Vagina (tissue), 2 donors: ENCODE data around the gene MMEL1. TPM values are rescaled to one million over a fixed set of nuclear protein-coding genes. Genes with fewer than 3 reads are reported as not detected.
A peak's percentile ranks its signal among the peaks of the same experiment; 100 is the strongest.

Source experiments
- DNase-seq, 2 donors: peaks; one replicate each; pipeline ENCODE4 v3.0.0-alpha.2; 2017; ENCODE audit errors: extremely low spot score in 2 of 2
- H3K27ac ChIP-seq: fragments of 200-600 bp; sonication (generic); one replicate; pipeline ENCODE4 v1.5.1; 2019
- H3K27me3 ChIP-seq: fragments of 200-600 bp; sonication (generic); one replicate; pipeline ENCODE4 v1.5.1; 2019
- H3K36me3 ChIP-seq, 2 donors: fragments of 200-600 bp; sonication (generic); one replicate each; pipeline ENCODE4 v1.5.1; 2017 to 2019
- H3K4me1 ChIP-seq: fragments of 200-600 bp; sonication (generic); one replicate; pipeline ENCODE4 v1.5.1; 2019
- H3K4me3 ChIP-seq, 2 donors: fragments of 200-600 bp; sonication (generic); 1 replicate in 1 of 2; 2 replicates in 1 of 2; pipeline ENCODE4 v1.5.1; 2016 to 2019
- H3K9me3 ChIP-seq: fragments of 200-600 bp; sonication (generic); one replicate; pipeline ENCODE4 v1.5.1; 2019
- CTCF ChIP-seq, 3 experiments: fragments of 450-650 bp in 2 of 3; fragments of 200-600 bp in 1 of 3; sonication (generic) in 1 of 3; IDR thresholded peaks; one replicate each; pipeline ENCODE4 v1.5.1; 2017 to 2019; ENCODE audit warnings: antibody characterized with exemption in 3 of 3, mild to moderate bottlenecking in 2 of 3, moderate library complexity in 2 of 3
- POLR2A ChIP-seq, 2 donors: fragments of 450-650 bp; IDR thresholded peaks; one replicate each; pipeline ENCODE4 v1.6.1; 2017; ENCODE audit warnings: antibody characterized with exemption in 2 of 2, mild to moderate bottlenecking in 2 of 2, moderate library complexity in 2 of 2
- POLR2AphosphoS5 ChIP-seq, 2 donors: sonication (generic); formaldehyde crosslinking; IDR thresholded peaks; one replicate each; pipeline ENCODE4 v1.9.0; 2017; ENCODE audit warnings: antibody characterized with exemption in 2 of 2, mild to moderate bottlenecking in 2 of 2, low read depth in 1 of 2; ENCODE audit not compliant: insufficient read depth in 1 of 2
- intact Hi-C: fragments of 100-400 bp; cut with DNase I; formaldehyde crosslinking; loops from one replicate; pipeline ENCODE4 v1.15.1; 2023
- total RNA-seq: library from RNA; depleted of rRNA; stranded (reverse); fragments of >200 nt; gene quantifications from one replicate; pipeline ENCODE4 v1.2.3, GENCODE V29; 2016

The MMEL1 gene
- total RNA-seq, 1 donor from 2014 or later: 4.4 TPM

DNA sequence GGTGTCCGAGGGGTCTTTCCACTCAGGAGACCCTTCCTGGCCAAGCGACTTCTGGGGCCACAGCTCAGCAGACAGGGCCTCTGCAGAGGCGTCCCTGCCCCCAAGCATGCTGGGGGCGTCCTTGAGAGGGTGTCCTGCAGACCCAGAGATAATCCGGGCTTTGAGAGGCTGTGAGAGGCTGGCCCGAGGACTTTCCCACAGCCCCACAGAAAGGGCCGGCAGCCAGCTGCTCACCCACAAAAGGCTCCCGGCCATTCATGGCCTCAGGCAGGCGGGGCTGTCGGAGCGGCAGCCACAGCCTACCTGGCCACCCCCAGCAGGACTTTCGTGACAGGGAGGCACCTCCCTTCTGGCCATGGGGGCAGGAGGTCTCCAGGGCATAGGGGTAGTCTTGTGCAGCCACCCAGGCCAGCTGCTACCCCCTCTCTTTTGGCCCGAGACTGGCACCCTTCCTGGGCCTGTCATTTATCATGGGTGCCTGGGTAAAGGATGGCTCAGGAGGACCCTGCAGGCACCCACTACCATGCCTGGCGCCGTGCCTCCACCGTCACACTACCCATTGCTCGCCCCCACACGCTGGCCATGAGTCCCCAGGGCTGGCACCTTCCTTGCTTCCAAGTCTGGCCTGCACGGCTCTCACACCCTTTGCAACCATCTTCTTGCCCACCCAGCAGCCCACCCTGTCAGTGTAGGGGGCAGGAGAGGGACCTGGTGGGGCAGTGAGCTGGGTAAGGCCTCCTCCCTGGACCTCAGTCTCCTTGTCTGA, 87.8 kb downstream of the MMEL1 start:
- no peak for DNase-seq
- Histone ChIP-seq H3K27me3 (no peaks in the 10 kb centered on the region), H3K4me3 (no peak overlapping the region), H3K36me3 (no peaks in the 10 kb centered on the region), H3K27ac (peak overlapping the region; percentile 92), H3K4me1 (peaks cover 69% of the 10 kb centered on the region), H3K9me3 (no peaks in the 10 kb centered on the region)
- intact Hi-C loops: loop anchor here (5.0 to 10.0 kb wide), 2 partner anchors 42 to 350 kb away; partner anchors contain the start of genes FAAP20 and PRXL2B
- no peak for TF ChIP-seq POLR2AphosphoS5 (IDR thresholded peaks at IDR 0.05; ENCODE audit: insufficient read depth in 1 of 2, low read depth in 1 of 2)
- no peak for TF ChIP-seq POLR2A (IDR thresholded peaks at IDR 0.05)
- TF ChIP-seq CTCF (IDR thresholded peaks at IDR 0.05): no peak

- TF ChIP-seq CTCF (IDR thresholded peaks at IDR 0.05) (no peak), POLR2A (IDR thresholded peaks at IDR 0.05) (no peak), POLR2AphosphoS5 (IDR thresholded peaks at IDR 0.05; ENCODE audit: insufficient read depth in 1 of 2, low read depth in 1 of 2) (no peak)
- intact Hi-C loops: loop anchor here (10.0 kb wide), 1 partner anchor 349 kb away; the partner anchor contains the start of gene FAAP20
- H3K27ac ChIP-seq: peak overlapping the region; percentile 92
- H3K4me1 ChIP-seq: peaks cover 64% of the 10 kb centered on the region
- H3K27me3 ChIP-seq: no peaks in the 10 kb centered on the region
- no peaks in the 10 kb centered on the region for H3K36me3 ChIP-seq
- DNase-seq: no peak
- H3K4me3 ChIP-seq: no peak overlapping the region
- no peaks in the 10 kb centered on the region for H3K9me3 ChIP-seq
These were observed 88.5 kb downstream of the MMEL1 start for GRCh38 chr1:2544093-2544874.

DNA sequence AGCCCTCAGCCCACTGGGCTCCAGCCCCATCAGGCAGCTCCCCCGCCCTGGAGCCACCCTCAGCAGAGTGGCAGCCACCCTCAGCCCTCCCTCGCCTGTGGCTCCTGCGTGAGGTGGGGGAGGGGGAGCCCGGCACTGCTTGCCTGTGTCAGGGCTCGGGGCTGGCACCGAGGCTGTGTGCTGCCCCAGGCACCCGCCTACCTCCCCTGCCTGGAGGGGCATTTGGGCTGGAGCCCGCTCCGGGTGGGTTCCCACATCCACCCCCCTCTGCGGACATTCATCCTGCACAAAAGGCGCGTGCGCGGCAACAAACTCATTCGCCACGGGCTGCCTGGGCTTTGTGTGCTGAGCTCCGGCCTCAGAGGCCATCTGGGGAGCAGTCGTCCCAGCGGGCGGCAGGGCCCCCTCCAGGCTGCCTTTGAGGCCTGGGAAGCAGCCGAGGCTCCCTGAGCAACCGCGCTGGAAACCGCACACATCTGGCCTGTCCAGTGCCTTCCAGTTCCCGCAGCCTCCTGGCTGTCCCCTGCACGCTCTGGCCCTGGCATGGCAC, 89.2 kb downstream of the MMEL1 start:
- intact Hi-C loops: loop anchor here (10.0 kb wide), 1 partner anchor 349 kb away; the partner anchor contains the start of gene FAAP20
- H3K4me3 ChIP-seq: no peak overlapping the region
- H3K9me3 ChIP-seq: no peaks in the 10 kb centered on the region
- H3K36me3 ChIP-seq: no peaks in the 10 kb centered on the region
- TF ChIP-seq POLR2A (IDR thresholded peaks at IDR 0.05): no peak
- no peak for TF ChIP-seq CTCF (IDR thresholded peaks at IDR 0.05)
- TF ChIP-seq POLR2AphosphoS5 (IDR thresholded peaks at IDR 0.05; ENCODE audit: insufficient read depth in 1 of 2, low read depth in 1 of 2): no peak
- no peaks in the 10 kb centered on the region for H3K27me3 ChIP-seq
- no peak overlapping the region for H3K27ac ChIP-seq
- peaks cover 58% of the 10 kb centered on the region for H3K4me1 ChIP-seq
- DNase-seq: no peak

DNA sequence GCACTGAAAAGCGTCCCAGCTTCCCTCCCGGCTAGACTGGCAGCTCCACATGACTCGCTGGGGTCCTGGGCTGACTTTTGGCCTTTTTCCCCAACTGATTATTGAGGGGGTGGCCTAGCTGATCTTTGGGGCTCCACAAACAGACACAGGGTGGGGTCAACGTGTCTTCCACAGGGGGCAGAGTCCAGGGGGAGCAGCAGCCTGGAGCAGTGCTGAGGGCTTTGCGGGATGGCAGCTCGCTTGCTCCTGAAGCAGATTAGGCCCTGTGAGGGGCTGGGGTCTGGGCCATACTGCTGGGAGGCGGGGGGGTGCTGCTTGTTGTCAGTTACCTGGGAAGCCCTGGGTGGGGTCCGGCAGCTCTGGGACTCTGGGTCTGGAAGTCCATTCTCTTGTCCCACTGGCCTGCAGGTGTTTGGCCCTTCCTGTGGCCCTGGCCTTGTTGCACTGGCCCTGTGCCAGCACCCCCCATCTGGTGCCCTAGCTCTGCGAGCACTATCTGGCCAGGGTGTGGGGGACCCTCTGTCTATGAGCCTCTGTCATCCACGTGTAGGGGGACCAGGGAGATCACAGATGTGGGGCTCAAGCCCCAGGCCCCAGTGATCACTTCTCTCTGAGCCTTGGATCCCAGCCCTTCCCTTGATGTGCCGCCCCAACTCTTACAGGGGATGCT, 90.4 kb downstream of the MMEL1 start:
- no peak for TF ChIP-seq POLR2A (IDR thresholded peaks at IDR 0.05)
- TF ChIP-seq POLR2AphosphoS5 (IDR thresholded peaks at IDR 0.05; ENCODE audit: insufficient read depth in 1 of 2, low read depth in 1 of 2): no peak
- no peak for TF ChIP-seq CTCF (IDR thresholded peaks at IDR 0.05)
- Histone ChIP-seq H3K4me3 (no peak overlapping the region), H3K4me1 (peaks cover 49% of the 10 kb centered on the region), H3K36me3 (no peaks in the 10 kb centered on the region), H3K9me3 (no peaks in the 10 kb centered on the region), H3K27me3 (no peaks in the 10 kb centered on the region), H3K27ac (no peak overlapping the region)
- intact Hi-C loops: loop anchor here (10.0 kb wide), 1 partner anchor 348 kb away; the partner anchor contains the start of gene FAAP20
- DNase-seq: no peak
